Activated CD8-positive, alpha-beta memory T cell treated with anti-CD3 and anti-CD28 coated beads, Interleukin-2, amount 10 ng/mL, durations not matched to agents 7 days and 5 days (primary cell): Measurements from ENCODE around the gene KDM6B. TPM values are rescaled to one million over a fixed set of nuclear protein-coding genes. Genes with fewer than 3 reads are reported as not detected.
"Not testable (repeated sequence)": the region's sequence is repeated elsewhere in the genome, so short reads cannot be mapped to it uniquely, and the experiment has no call there.

Experiments
- ATAC-seq: fragments of 150-1000 bp; cut with Tn5 transposase; one replicate; pipeline ENCODE4 v1.10.0; 2021; ENCODE audit warnings: moderate library complexity
- CTCF ChIA-PET: fragments of 350-600 bp; sonication (Branson Sonifier 250); formaldehyde crosslinking; loops from one replicate; lab custom pipeline; 2021; ENCODE audit warnings: antibody characterized with exemption; lab: Charles Lee
- DNase-seq: peaks from one replicate; pipeline ENCODE4 v3.0.0-alpha.2; 2020
- H3K27ac Mint-ChIP-seq: one replicate; pipeline ENCODE4 v1.8.0; 2021; ENCODE audit warnings: mild to moderate bottlenecking, mixed read lengths
- H3K27me3 Mint-ChIP-seq: one replicate; pipeline ENCODE4 v1.8.0; 2021; ENCODE audit warnings: mixed read lengths
- H3K36me3 Mint-ChIP-seq: one replicate; pipeline ENCODE4 v1.8.0; 2021; ENCODE audit warnings: mild to moderate bottlenecking, mixed read lengths
- H3K4me1 Mint-ChIP-seq: one replicate; pipeline ENCODE4 v1.8.0; 2021; ENCODE audit warnings: mixed read lengths
- H3K4me3 Mint-ChIP-seq: one replicate; pipeline ENCODE4 v1.8.0; 2021; ENCODE audit warnings: mild to moderate bottlenecking, moderate library complexity, mixed read lengths
- H3K9me3 Mint-ChIP-seq: one replicate; pipeline ENCODE4 v1.8.0; 2022; ENCODE audit warnings: low read depth, mixed read lengths
- total RNA-seq, 2 experiments: library from RNA; stranded (reverse); gene quantifications; one replicate each; pipeline ENCODE4 v1.2.3, GENCODE V29; 2021

The KDM6B gene
- total RNA-seq, 2 experiments from 2014 or later: 15.5 to 31.9 TPM

DNA sequence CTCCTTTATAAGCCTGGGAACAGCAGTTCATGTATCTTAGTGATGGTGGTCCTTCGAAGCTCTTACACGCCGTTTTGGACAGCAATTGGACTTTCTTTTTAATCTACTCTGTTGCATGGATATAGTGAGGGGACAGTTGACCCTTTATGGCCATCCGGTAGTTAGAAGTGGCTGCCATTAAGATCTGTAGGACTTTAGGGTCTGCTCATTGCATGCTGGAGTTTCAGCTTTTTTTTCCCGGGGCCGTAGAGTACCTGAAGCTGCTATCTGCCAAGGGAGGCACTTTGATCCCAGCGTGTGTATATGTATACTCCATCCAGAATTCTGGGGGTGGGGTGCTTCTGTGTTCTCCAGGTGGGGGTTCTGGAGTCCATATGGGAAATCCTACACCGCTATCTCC, 25.0 kb downstream of the KDM6B start:
- DNase-seq (no peak), ATAC-seq (no peak)
- Mint-ChIP-seq H3K4me3 (no peak overlapping the region), H3K36me3 (no peaks in the 10 kb centered on the region), H3K27ac (no peak overlapping the region), H3K9me3 (no peaks in the 10 kb centered on the region), H3K4me1 (peaks cover 11% of the 10 kb centered on the region), H3K27me3 (no peaks in the 10 kb centered on the region)
- CTCF ChIA-PET: interaction anchor here (0.6 to 6.7 kb wide), 8 partner anchors 9 to 183 kb away, joined by 3 to 107 read pairs (median 4); partner anchors contain the start of gene TRAPPC1

- Mint-ChIP-seq H3K4me1 (peaks cover 11% of the 10 kb centered on the region), H3K4me3 (no peak overlapping the region), H3K27me3 (no peaks in the 10 kb centered on the region), H3K36me3 (peaks cover 19% of the 10 kb centered on the region), H3K9me3 (peaks cover 2% of the 10 kb centered on the region), H3K27ac (no peak overlapping the region)
- ATAC-seq: no peak
- CTCF ChIA-PET: interaction anchor here (0.7 to 6.7 kb wide), 31 partner anchors 9 to 197 kb away, joined by 3 to 107 read pairs (median 5); partner anchors contain the start of genes CNTROB, RNF227 and TRAPPC1
- peak; percentile 70 for DNase-seq
Measured at GRCh38 chr17:7862692-7863437, 28.8 kb downstream of the KDM6B start.

DNA sequence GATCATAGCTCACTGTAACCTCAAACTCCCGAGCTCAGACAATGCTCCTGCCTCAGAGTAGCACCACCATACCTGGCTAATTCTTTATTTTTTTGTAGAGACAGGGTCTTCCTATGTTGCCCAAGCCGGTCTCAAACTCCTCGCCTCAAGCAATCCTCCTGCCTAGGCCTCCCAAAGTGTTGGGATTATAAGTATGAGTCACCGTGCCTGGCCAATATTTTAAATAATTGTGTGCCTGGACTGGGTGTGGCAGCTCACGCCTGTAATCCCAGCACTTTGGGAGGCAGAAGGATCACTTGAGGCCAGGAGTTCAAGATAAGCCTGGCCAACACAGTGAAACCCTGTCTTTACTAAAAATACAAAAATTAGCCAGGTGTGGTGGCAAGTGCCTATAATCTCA, 30.4 kb downstream of the KDM6B start:
- not testable (repeated sequence) for H3K9me3 Mint-ChIP-seq, H3K27ac Mint-ChIP-seq, DNase-seq, ATAC-seq, H3K4me3 Mint-ChIP-seq, H3K27me3 Mint-ChIP-seq
- CTCF ChIA-PET: interaction anchor here (0.8 to 6.7 kb wide), 16 partner anchors 12 to 195 kb away, joined by 3 to 107 read pairs (median 6); partner anchors contain the start of gene GUCY2D
- peaks cover 24% of the 10 kb centered on the region for H3K4me1 Mint-ChIP-seq
- H3K36me3 Mint-ChIP-seq: peaks cover 21% of the 10 kb centered on the region

- H3K9me3 Mint-ChIP-seq: peaks cover 2% of the 10 kb centered on the region
- CTCF ChIA-PET: interaction anchor here (0.7 to 6.7 kb wide), 12 partner anchors 8 to 194 kb away, joined by 3 to 107 read pairs (median 4); partner anchors contain the start of genes CYB5D1, GUCY2D and NAA38
- no peaks in the 10 kb centered on the region for H3K27me3 Mint-ChIP-seq
- no peak for DNase-seq
- H3K4me3 Mint-ChIP-seq: no peak overlapping the region
- H3K27ac Mint-ChIP-seq: no peak overlapping the region
- H3K36me3 Mint-ChIP-seq: peaks cover 21% of the 10 kb centered on the region
- H3K4me1 Mint-ChIP-seq: peaks cover 29% of the 10 kb centered on the region
- ATAC-seq: no peak
Measured at GRCh38 chr17:7864995-7865650, 31.1 kb downstream of the KDM6B start.

GRCh38 chr17:7867881-7868329, 33.9 kb downstream of the KDM6B start:
- peak overlapping the region; percentile 49 for H3K4me3 Mint-ChIP-seq
- CTCF ChIA-PET: interaction anchor here (0.6 to 8.1 kb wide), 14 partner anchors 9 to 192 kb away, joined by 3 to 68 read pairs (median 4); partner anchors contain the start of genes CNTROB, NAA38, RNF227 and TRAPPC1

DNA sequence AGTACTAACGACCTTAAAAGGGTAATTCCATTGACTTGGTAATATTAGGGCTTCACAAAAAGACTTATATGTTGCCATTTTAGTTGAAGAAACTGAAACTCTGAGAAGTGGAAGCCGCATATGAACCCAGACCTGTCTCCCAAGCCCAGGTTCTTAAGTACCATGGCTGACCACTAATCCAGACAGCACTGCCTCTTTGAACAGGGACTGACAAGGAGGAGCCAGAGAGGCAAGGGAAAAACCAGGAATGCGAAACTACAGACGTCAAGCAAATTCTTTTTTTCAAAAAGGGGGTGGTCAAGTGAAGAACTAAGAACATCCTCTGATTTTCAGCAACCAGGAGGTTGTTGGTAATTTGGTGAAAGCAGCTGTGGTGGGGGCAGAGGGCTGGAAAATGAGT, 39.0 kb downstream of the KDM6B start:
- CTCF ChIA-PET: interaction anchor here (1.3 to 8.1 kb wide), 3 partner anchors 12 to 117 kb away, joined by 3 to 68 read pairs (median 37); no protein-coding TSS in a partner anchor
- no peak for ATAC-seq
- Mint-ChIP-seq H3K36me3 (peaks cover 20% of the 10 kb centered on the region), H3K27ac (no peak overlapping the region), H3K27me3 (no peaks in the 10 kb centered on the region), H3K4me1 (peaks cover 20% of the 10 kb centered on the region), H3K4me3 (no peak overlapping the region), H3K9me3 (no peaks in the 10 kb centered on the region)
- peak; percentile 3 for DNase-seq

More at GRCh38 chr17:7867881-7868329, 33.9 kb downstream of the KDM6B start:
- peak; percentile 64 for DNase-seq
- Mint-ChIP-seq H3K27me3 (no peaks in the 10 kb centered on the region), H3K9me3 (peaks cover 2% of the 10 kb centered on the region), H3K36me3 (peaks cover 26% of the 10 kb centered on the region), H3K4me1 (peaks cover 29% of the 10 kb centered on the region), H3K27ac (peak overlapping the region; percentile 81)
- ATAC-seq: peak; percentile 91

- DNase-seq (no peak), ATAC-seq (no peak)
- no peak overlapping the region for H3K4me3 Mint-ChIP-seq
- peaks cover 17% of the 10 kb centered on the region for H3K36me3 Mint-ChIP-seq
- peaks cover 5% of the 10 kb centered on the region for H3K4me1 Mint-ChIP-seq
- no peaks in the 10 kb centered on the region for H3K27me3 Mint-ChIP-seq
- no peaks in the 10 kb centered on the region for H3K9me3 Mint-ChIP-seq
- H3K27ac Mint-ChIP-seq: no peak overlapping the region
- CTCF ChIA-PET: interaction anchor here (1.1 to 2.3 kb wide), 4 partner anchors 12 to 114 kb away, joined by 3 to 7 read pairs (median 6); no protein-coding TSS in a partner anchor
Measured at GRCh38 chr17:7875804-7876370, 41.9 kb downstream of the KDM6B start.

- DNase-seq: no peak
- Mint-ChIP-seq H3K4me1 (peaks cover 5% of the 10 kb centered on the region), H3K27ac (no peak overlapping the region), H3K4me3 (no peak overlapping the region), H3K36me3 (peaks cover 14% of the 10 kb centered on the region), H3K9me3 (no peaks in the 10 kb centered on the region), H3K27me3 (no peaks in the 10 kb centered on the region)
- ATAC-seq: no peak
- CTCF ChIA-PET: no interaction called here
Measured at GRCh38 chr17:7878234-7878633, 44.2 kb downstream of the KDM6B start.

GRCh38 chr17:7880076-7880868, 46.3 kb downstream of the KDM6B start:
- no peak for ATAC-seq
- Mint-ChIP-seq H3K36me3 (peaks cover 10% of the 10 kb centered on the region), H3K27me3 (no peaks in the 10 kb centered on the region), H3K4me1 (peaks cover 8% of the 10 kb centered on the region), H3K9me3 (no peaks in the 10 kb centered on the region), H3K4me3 (no peak overlapping the region), H3K27ac (no peak overlapping the region)
- DNase-seq: no peak
- CTCF ChIA-PET: no interaction called here

GRCh38 chr17:7881276-7882054, 47.4 kb downstream of the KDM6B start:
- Mint-ChIP-seq H3K36me3 (peaks cover 4% of the 10 kb centered on the region), H3K27me3 (no peaks in the 10 kb centered on the region), H3K4me1 (peaks cover 5% of the 10 kb centered on the region), H3K9me3 (no peaks in the 10 kb centered on the region), H3K27ac (no peak overlapping the region), H3K4me3 (no peak overlapping the region)
- ATAC-seq (no peak), DNase-seq (no peak)
- CTCF ChIA-PET: no interaction called here

DNA sequence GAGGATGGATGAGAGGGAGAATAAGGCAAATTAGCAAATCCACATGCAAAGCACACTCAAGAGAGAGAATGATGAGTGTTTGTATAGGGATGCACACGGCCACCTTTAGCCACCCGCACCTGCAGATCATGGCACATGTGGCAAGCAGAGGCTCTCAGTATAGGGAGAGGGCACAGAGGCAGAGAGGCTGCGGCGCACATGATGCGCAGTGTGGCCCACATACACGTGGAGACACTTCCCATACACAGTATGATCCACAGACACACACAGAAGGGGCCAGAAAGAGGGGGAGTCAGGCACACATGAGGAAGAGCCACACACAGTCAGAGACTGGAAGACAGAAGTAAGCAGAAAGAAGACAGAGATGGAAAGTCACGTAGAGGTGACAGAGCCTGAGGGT, 48.1 kb downstream of the KDM6B start:
- H3K4me1 Mint-ChIP-seq: peaks cover 5% of the 10 kb centered on the region
- H3K27me3 Mint-ChIP-seq: no peaks in the 10 kb centered on the region
- CTCF ChIA-PET: interaction anchor here (1.2 to 2.2 kb wide), 5 partner anchors 13 to 237 kb away, joined by 4 to 6 read pairs (median 4); no protein-coding TSS in a partner anchor
- no peak overlapping the region for H3K27ac Mint-ChIP-seq
- no peak for ATAC-seq
- no peaks in the 10 kb centered on the region for H3K9me3 Mint-ChIP-seq
- H3K4me3 Mint-ChIP-seq: no peak overlapping the region
- no peak for DNase-seq
- H3K36me3 Mint-ChIP-seq: peaks cover 3% of the 10 kb centered on the region

GRCh38 chr17:7882629-7883028, 48.6 kb downstream of the KDM6B start:
- no peaks in the 10 kb centered on the region for H3K9me3 Mint-ChIP-seq
- H3K27ac Mint-ChIP-seq: no peak overlapping the region
- DNase-seq (no peak), ATAC-seq (no peak)
- peaks cover 3% of the 10 kb centered on the region for H3K4me1 Mint-ChIP-seq
- peaks cover 1% of the 10 kb centered on the region for H3K36me3 Mint-ChIP-seq
- CTCF ChIA-PET: interaction anchor here (1.2 to 2.2 kb wide), 6 partner anchors 14 to 236 kb away, joined by 4 to 6 read pairs (median 4); no protein-coding TSS in a partner anchor
- H3K27me3 Mint-ChIP-seq: no peaks in the 10 kb centered on the region
- no peak overlapping the region for H3K4me3 Mint-ChIP-seq
